OCI-M2 (cell line): ENCODE results near the gene EFHC1.
"Not testable (repeated sequence)": the region's sequence is repeated elsewhere in the genome, so short reads cannot be mapped to it uniquely, and the experiment has no call there.

Experiments
- DNase-seq: peaks from one replicate; lab custom pipeline; 2025; ENCODE audit not compliant: unreplicated experiment; lab: John Stamatoyannopoulos, UW

EFHC1 gene

GRCh38 chr6:52419809-52420667 is at the start of gene EFHC1:
Gene EFHC1 (plus strand): TSS chr6:52420342. CDS start chr6:52420411, 69 bp downstream.
- peak; percentile 89 for DNase-seq

- no peak for DNase-seq
Observed at GRCh38 chr6:52371656-52372191, 48.4 kb upstream of the EFHC1 start.

- DNase-seq, result no peak
Observed at GRCh38 chr6:52373151-52373690, 46.9 kb upstream of the EFHC1 start.

- DNase-seq, result no peak
Observed at GRCh38 chr6:52374247-52374646, 45.9 kb upstream of the EFHC1 start.

- no peak for DNase-seq
Observed at GRCh38 chr6:52375780-52376556, 44.2 kb upstream of the EFHC1 start.

- no peak for DNase-seq
Observed at GRCh38 chr6:52376763-52377162, 43.4 kb upstream of the EFHC1 start.

GRCh38 chr6:52377538-52378221 is 42.5 kb upstream of the EFHC1 start:
- no peak for DNase-seq

- DNase-seq, result no peak
Observed at GRCh38 chr6:52381249-52381648, 38.9 kb upstream of the EFHC1 start.

- DNase-seq, result no peak
Observed at GRCh38 chr6:52384145-52384766, 35.9 kb upstream of the EFHC1 start.

- no peak for DNase-seq
Observed at GRCh38 chr6:52385074-52385473, 35.1 kb upstream of the EFHC1 start.

GRCh38 chr6:52388119-52388518 is 32.0 kb upstream of the EFHC1 start:
- DNase-seq, result not testable (repeated sequence)

- no peak for DNase-seq
Observed at GRCh38 chr6:52388790-52389189, 31.4 kb upstream of the EFHC1 start.

GRCh38 chr6:52389264-52389625 is 30.9 kb upstream of the EFHC1 start:
- no peak for DNase-seq

- DNase-seq, result no peak
Observed at GRCh38 chr6:52389626-52390360, 30.3 kb upstream of the EFHC1 start.

- peak; percentile 54 for DNase-seq
Observed at GRCh38 chr6:52390361-52390727, 29.8 kb upstream of the EFHC1 start.

GRCh38 chr6:52391599-52391998 is 28.5 kb upstream of the EFHC1 start:
- no peak for DNase-seq

- no peak for DNase-seq
Observed at GRCh38 chr6:52392944-52393343, 27.2 kb upstream of the EFHC1 start.

- DNase-seq, result no peak
Observed at GRCh38 chr6:52393780-52394179, 26.4 kb upstream of the EFHC1 start.

GRCh38 chr6:52394251-52394666 is 25.9 kb upstream of the EFHC1 start:
- no peak for DNase-seq

- no peak for DNase-seq
Observed at GRCh38 chr6:52395969-52396368, 24.2 kb upstream of the EFHC1 start.
